Panc1 (cell line): Measurements from ENCODE around the gene LGR4. TPM values are rescaled to one million over a fixed set of nuclear protein-coding genes. Genes with fewer than 3 reads are reported as not detected.

Experiments used
- ATAC-seq: fragments of 200-7000 bp; cut with Tn5 transposase; 2 replicates; pipeline ENCODE4 v1.9.1; 2020; ENCODE audit warnings: mild to moderate bottlenecking, moderate library complexity
- BruUV-seq: library from RNA; stranded (reverse); fragments of 400-500 nt; replicated peaks from 2 replicates; lab custom pipeline; 2021; lab: Mats Ljungman, UMichigan
- CTCF ChIA-PET: fragments of 300-600 bp; sonication (Branson Sonifier 250); formaldehyde crosslinking; loops from one replicate; lab custom pipeline; 2022; ENCODE audit warnings: antibody characterized with exemption; lab: Charles Lee
- POLR2A ChIA-PET: fragments of 300-600 bp; sonication (Branson Sonifier 250); formaldehyde crosslinking; loops from one replicate; lab custom pipeline; 2022; ENCODE audit warnings: antibody characterized with exemption; lab: Charles Lee
- DNase-seq: peaks from one replicate; pipeline ENCODE4 v3.0.0-alpha.2; 2010; ENCODE audit warnings: low read depth, low spot score
- H3K27ac ChIP-seq: 2 replicates; pipeline ENCODE4 v1.5.1; 2011; ENCODE audit warnings: mild to moderate bottlenecking, low read length, inconsistent platforms
- H3K27me3 ChIP-seq: fragments of 200-500 bp; sonication (Bioruptor generic); 2 replicates; pipeline ENCODE4 v1.6.0; 2014; ENCODE audit warnings: low read length, inconsistent platforms; ENCODE audit not compliant: control insufficient read depth, insufficient read depth
- H3K36me3 ChIP-seq: fragments of 200-500 bp; sonication (Bioruptor generic); 2 replicates; pipeline ENCODE4 v1.5.1; 2014; ENCODE audit warnings: inconsistent platforms, mild to moderate bottlenecking, low read length, moderate library complexity; ENCODE audit not compliant: control insufficient read depth, insufficient read depth
- H3K4me1 ChIP-seq: 2 replicates; pipeline ENCODE4 v1.5.1; 2011; ENCODE audit warnings: inconsistent platforms, mild to moderate bottlenecking, low read length, moderate library complexity; ENCODE audit not compliant: control insufficient read depth, insufficient read depth
- H3K4me3 ChIP-seq, 2 experiments: 2 replicates each; pipeline ENCODE4 v1.5.1; 2011 to 2012; ENCODE audit warnings: low read depth in 2 of 2, low read length in 2 of 2, mild to moderate bottlenecking in 2 of 2, inconsistent platforms in 1 of 2, moderate library complexity in 1 of 2
- H3K9me3 ChIP-seq: fragments of 200-500 bp; sonication (Bioruptor generic); 2 replicates; pipeline ENCODE4 v1.5.1; 2014; ENCODE audit warnings: low read depth, mild to moderate bottlenecking, inconsistent platforms, low read length, moderate library complexity; ENCODE audit not compliant: control insufficient read depth, insufficient read depth
- POLR2AphosphoS5 ChIP-seq: IDR thresholded peaks from 2 replicates; pipeline ENCODE4 v1.6.1; 2012; ENCODE audit warnings: mild to moderate bottlenecking, low read depth, low read length, moderate library complexity
- SIN3A ChIP-seq: IDR thresholded peaks from 2 replicates; pipeline ENCODE4 v1.6.1; 2012; ENCODE audit warnings: low read depth, mild to moderate bottlenecking, low read length, moderate library complexity, borderline replicate concordance; ENCODE audit not compliant: insufficient read depth
- TCF7L2 ChIP-seq: IDR thresholded peaks from 2 replicates; pipeline ENCODE4 v1.6.1; 2011; ENCODE audit warnings: mild to moderate bottlenecking, low read depth, low read length, inconsistent platforms
- in situ Hi-C: cut with HindIII; loops from 2 replicates; pipeline ENCODE4 v1.10.0; 2016; ENCODE audit warnings: low sequenced_read_pairs, low pct_unique_long_range_greater_than_20kb
- intact Hi-C: fragments of 100-400 bp; cut with micrococcal nuclease; formaldehyde crosslinking; loops from one replicate; pipeline ENCODE4 v1.10.0; 2022; ENCODE audit not compliant: unreplicated experiment
- total RNA-seq: library from RNA; stranded (reverse); gene quantifications from one replicate; pipeline ENCODE4 v1.2.1, GENCODE V29; 2021; ENCODE audit not compliant: unreplicated experiment
- TF ChIP-seq, protein P1 (sequence below): fragments of 450-650 bp; IDR thresholded peaks from 2 replicates; pipeline ENCODE4 v1.5.1; 2017; ENCODE audit warnings: mild to moderate bottlenecking
- TF ChIP-seq, protein P2 (sequence below), 2 experiments: IDR thresholded peaks; 2 replicates each; pipeline ENCODE4 v1.6.1; 2011 to 2012; ENCODE audit warnings: low read depth in 2 of 2, control low read depth in 1 of 2, low read length in 1 of 2, mild to moderate bottlenecking in 1 of 2, moderate library complexity in 1 of 2; ENCODE audit not compliant: insufficient read depth in 1 of 2

Gene LGR4
- total RNA-seq, 1 experiment from 2014 or later, result 61.8 TPM

DNA sequence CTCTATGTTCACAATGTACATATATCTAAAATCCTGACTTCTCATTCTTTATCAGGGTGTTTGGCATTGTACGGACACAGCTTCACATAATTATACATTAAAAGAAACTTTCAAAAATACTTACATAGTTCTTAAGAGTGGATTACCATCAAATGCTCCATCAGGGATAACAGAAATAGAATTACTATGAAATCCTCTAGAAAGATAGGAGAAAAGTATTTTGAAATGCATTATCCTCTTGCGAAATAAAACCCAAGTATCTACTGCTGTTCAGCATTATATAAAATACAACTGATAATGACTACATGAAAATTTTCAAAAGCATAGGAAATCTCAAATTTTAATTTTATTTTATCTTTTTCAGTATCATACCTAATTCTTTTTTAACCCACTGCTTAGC is 91.8 kb downstream of the LGR4 start:
- H3K4me3 ChIP-seq, result no peak overlapping the region
- in situ Hi-C loops (no loop called here), intact Hi-C loops (no loop called here)
- TF ChIP-seq, protein P1, sequence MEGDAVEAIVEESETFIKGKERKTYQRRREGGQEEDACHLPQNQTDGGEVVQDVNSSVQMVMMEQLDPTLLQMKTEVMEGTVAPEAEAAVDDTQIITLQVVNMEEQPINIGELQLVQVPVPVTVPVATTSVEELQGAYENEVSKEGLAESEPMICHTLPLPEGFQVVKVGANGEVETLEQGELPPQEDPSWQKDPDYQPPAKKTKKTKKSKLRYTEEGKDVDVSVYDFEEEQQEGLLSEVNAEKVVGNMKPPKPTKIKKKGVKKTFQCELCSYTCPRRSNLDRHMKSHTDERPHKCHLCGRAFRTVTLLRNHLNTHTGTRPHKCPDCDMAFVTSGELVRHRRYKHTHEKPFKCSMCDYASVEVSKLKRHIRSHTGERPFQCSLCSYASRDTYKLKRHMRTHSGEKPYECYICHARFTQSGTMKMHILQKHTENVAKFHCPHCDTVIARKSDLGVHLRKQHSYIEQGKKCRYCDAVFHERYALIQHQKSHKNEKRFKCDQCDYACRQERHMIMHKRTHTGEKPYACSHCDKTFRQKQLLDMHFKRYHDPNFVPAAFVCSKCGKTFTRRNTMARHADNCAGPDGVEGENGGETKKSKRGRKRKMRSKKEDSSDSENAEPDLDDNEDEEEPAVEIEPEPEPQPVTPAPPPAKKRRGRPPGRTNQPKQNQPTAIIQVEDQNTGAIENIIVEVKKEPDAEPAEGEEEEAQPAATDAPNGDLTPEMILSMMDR, result no peak
- TF ChIP-seq TCF7L2 (no peak), SIN3A (no peak), POLR2AphosphoS5 (no peak)
- TF ChIP-seq, protein P2, sequence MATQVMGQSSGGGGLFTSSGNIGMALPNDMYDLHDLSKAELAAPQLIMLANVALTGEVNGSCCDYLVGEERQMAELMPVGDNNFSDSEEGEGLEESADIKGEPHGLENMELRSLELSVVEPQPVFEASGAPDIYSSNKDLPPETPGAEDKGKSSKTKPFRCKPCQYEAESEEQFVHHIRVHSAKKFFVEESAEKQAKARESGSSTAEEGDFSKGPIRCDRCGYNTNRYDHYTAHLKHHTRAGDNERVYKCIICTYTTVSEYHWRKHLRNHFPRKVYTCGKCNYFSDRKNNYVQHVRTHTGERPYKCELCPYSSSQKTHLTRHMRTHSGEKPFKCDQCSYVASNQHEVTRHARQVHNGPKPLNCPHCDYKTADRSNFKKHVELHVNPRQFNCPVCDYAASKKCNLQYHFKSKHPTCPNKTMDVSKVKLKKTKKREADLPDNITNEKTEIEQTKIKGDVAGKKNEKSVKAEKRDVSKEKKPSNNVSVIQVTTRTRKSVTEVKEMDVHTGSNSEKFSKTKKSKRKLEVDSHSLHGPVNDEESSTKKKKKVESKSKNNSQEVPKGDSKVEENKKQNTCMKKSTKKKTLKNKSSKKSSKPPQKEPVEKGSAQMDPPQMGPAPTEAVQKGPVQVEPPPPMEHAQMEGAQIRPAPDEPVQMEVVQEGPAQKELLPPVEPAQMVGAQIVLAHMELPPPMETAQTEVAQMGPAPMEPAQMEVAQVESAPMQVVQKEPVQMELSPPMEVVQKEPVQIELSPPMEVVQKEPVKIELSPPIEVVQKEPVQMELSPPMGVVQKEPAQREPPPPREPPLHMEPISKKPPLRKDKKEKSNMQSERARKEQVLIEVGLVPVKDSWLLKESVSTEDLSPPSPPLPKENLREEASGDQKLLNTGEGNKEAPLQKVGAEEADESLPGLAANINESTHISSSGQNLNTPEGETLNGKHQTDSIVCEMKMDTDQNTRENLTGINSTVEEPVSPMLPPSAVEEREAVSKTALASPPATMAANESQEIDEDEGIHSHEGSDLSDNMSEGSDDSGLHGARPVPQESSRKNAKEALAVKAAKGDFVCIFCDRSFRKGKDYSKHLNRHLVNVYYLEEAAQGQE (IDR thresholded peaks at IDR 0.05; ENCODE audit: insufficient read depth in 1 of 2, low read depth in 2 of 2, low read length in 1 of 2), result no peak
- POLR2A ChIA-PET, result no interaction called here
- no TSS peak for BruUV-seq
- H3K36me3 ChIP-seq, result peaks cover 26% of the 10 kb centered on the region
- peaks cover 12% of the 10 kb centered on the region for H3K4me1 ChIP-seq
- no peak overlapping the region for H3K27ac ChIP-seq
- no peaks in the 10 kb centered on the region for H3K27me3 ChIP-seq
- DNase-seq (no peak), ATAC-seq (no peak)
- CTCF ChIA-PET, result no interaction called here
- no peaks in the 10 kb centered on the region for H3K9me3 ChIP-seq

DNA sequence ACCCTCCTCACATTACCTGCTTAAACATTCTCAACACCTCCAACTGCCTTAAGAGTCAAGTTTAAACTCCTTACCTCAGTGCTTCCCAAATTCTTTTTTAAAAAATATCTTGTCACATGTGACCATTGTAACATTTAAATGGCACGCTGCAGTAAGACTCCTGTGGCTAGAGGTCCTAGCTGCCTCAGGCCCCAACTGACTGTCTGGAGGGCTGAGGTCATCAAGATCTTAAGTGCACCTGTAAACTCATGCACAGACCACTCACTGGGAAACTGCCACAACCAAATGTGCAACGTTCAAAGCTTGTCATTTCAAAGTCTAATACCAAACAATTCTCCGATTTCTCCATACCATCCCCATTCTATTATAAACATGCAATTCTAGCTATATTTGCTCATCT is 93.1 kb downstream of the LGR4 start:
- Histone ChIP-seq H3K4me3 (no peak overlapping the region), H3K9me3 (no peaks in the 10 kb centered on the region), H3K27ac (no peak overlapping the region), H3K4me1 (peaks cover 3% of the 10 kb centered on the region; the same call in 1 of the 2 replicates), H3K36me3 (peaks cover 18% of the 10 kb centered on the region), H3K27me3 (no peaks in the 10 kb centered on the region)
- CTCF ChIA-PET, result interaction anchor here (0.5 kb wide), 1 partner anchor 36 kb away, joined by 3 read pairs; no protein-coding TSS in a partner anchor
- intact Hi-C loops (no loop called here), in situ Hi-C loops (no loop called here)
- no peak for TF ChIP-seq SIN3A
- TF ChIP-seq, protein P2 (IDR thresholded peaks at IDR 0.05; ENCODE audit: insufficient read depth in 1 of 2, low read depth in 2 of 2, low read length in 1 of 2), result no peak
- TF ChIP-seq, protein P1, result no peak
- no peak for TF ChIP-seq TCF7L2
- TF ChIP-seq POLR2AphosphoS5, result no peak
- no TSS peak for BruUV-seq
- ATAC-seq (no peak), DNase-seq (no peak)
- POLR2A ChIA-PET, result interaction anchor here (0.6 kb wide), 1 partner anchor 93 kb away, joined by 14 read pairs; the partner anchor contains the start of gene LGR4
